KMS-11 (cell line): ENCODE measurements around the gene CFAP69.

Source experiments
- H2AFZ ChIP-seq: fragments of 200-600 bp; sonication (generic); 2 replicates; pipeline ENCODE4 v1.6.1; 2016; ENCODE audit warnings: antibody characterized with exemption, mixed run types, low read depth
- H3K27ac ChIP-seq: fragments of 200-600 bp; sonication (generic); 2 replicates; pipeline ENCODE4 v1.6.1; 2016; ENCODE audit warnings: mild to moderate bottlenecking, mixed run types
- H3K27me3 ChIP-seq: fragments of 200-600 bp; sonication (generic); 2 replicates; pipeline ENCODE4 v1.6.1; 2017; ENCODE audit warnings: mild to moderate bottlenecking, low read depth, mixed run types, moderate library complexity; ENCODE audit not compliant: insufficient read depth
- H3K36me3 ChIP-seq: fragments of 200-600 bp; sonication (generic); 2 replicates; pipeline ENCODE4 v1.6.1; 2017; ENCODE audit warnings: mild to moderate bottlenecking, mixed run types; ENCODE audit not compliant: insufficient read depth
- H3K4me1 ChIP-seq: fragments of 200-600 bp; sonication (generic); 2 replicates; pipeline ENCODE4 v1.6.1; 2016; ENCODE audit warnings: mild to moderate bottlenecking, low read depth, mixed run types; ENCODE audit not compliant: poor library complexity, severe bottlenecking
- H3K4me2 ChIP-seq: fragments of 200-600 bp; sonication (generic); 2 replicates; pipeline ENCODE4 v1.7.0; 2016; ENCODE audit warnings: mild to moderate bottlenecking, mixed run types
- H3K4me3 ChIP-seq: fragments of 200-600 bp; sonication (generic); IDR thresholded peaks from 2 replicates; pipeline ENCODE4 v1.6.1; 2017; ENCODE audit warnings: low read depth, low read length, mixed read lengths; ENCODE audit not compliant: insufficient read depth
- H3K79me2 ChIP-seq: fragments of 200-600 bp; sonication (generic); 2 replicates; pipeline ENCODE4 v1.6.1; 2016; ENCODE audit warnings: low read depth, mixed run types; ENCODE audit not compliant: insufficient read depth
- H3K9ac ChIP-seq: fragments of 200-600 bp; sonication (generic); 2 replicates; pipeline ENCODE4 v1.6.1; 2016; ENCODE audit warnings: mild to moderate bottlenecking, mixed run types
- H4K20me1 ChIP-seq: fragments of 200-600 bp; sonication (generic); 2 replicates; pipeline ENCODE4 v1.6.1; 2016; ENCODE audit warnings: mild to moderate bottlenecking, mixed run types; ENCODE audit not compliant: insufficient read depth
- TF ChIP-seq, protein P1 (sequence below): fragments of 200-600 bp; sonication (generic); conservative IDR thresholded peaks from 2 replicates; pipeline ENCODE4 v1.6.1; 2017; ENCODE audit warnings: low read depth, mild to moderate bottlenecking, antibody characterized with exemption, low read length, moderate library complexity, mixed read lengths

CFAP69 gene

GRCh38 chr7:90227259-90227658 lies 17.7 kb upstream of the CFAP69 start:
- Histone ChIP-seq H3K36me3 (no peaks in the 10 kb centered on the region), H3K27me3 (no peaks in the 10 kb centered on the region), H3K9ac (no peak overlapping the region), H3K4me1 (no peaks in the 10 kb centered on the region), H3K4me2 (no peak overlapping the region), H2AFZ (no peak overlapping the region), H3K4me3 (no peak overlapping the region), H4K20me1 (no peaks in the 10 kb centered on the region), H3K79me2 (no peaks in the 10 kb centered on the region), H3K27ac (no peak overlapping the region)
- TF ChIP-seq, protein P1, sequence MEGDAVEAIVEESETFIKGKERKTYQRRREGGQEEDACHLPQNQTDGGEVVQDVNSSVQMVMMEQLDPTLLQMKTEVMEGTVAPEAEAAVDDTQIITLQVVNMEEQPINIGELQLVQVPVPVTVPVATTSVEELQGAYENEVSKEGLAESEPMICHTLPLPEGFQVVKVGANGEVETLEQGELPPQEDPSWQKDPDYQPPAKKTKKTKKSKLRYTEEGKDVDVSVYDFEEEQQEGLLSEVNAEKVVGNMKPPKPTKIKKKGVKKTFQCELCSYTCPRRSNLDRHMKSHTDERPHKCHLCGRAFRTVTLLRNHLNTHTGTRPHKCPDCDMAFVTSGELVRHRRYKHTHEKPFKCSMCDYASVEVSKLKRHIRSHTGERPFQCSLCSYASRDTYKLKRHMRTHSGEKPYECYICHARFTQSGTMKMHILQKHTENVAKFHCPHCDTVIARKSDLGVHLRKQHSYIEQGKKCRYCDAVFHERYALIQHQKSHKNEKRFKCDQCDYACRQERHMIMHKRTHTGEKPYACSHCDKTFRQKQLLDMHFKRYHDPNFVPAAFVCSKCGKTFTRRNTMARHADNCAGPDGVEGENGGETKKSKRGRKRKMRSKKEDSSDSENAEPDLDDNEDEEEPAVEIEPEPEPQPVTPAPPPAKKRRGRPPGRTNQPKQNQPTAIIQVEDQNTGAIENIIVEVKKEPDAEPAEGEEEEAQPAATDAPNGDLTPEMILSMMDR, result no peak

- Histone ChIP-seq H3K4me1 (no peaks in the 10 kb centered on the region), H3K79me2 (no peaks in the 10 kb centered on the region), H3K9ac (no peak overlapping the region), H2AFZ (no peak overlapping the region), H3K4me3 (no peak overlapping the region), H3K36me3 (no peaks in the 10 kb centered on the region), H3K27ac (no peak overlapping the region), H3K4me2 (no peak overlapping the region), H3K27me3 (no peaks in the 10 kb centered on the region), H4K20me1 (no peaks in the 10 kb centered on the region)
- TF ChIP-seq, protein P1, result no peak
Observed at GRCh38 chr7:90229682-90230081, 15.3 kb upstream of the CFAP69 start.

- Histone ChIP-seq H3K36me3 (no peaks in the 10 kb centered on the region), H3K27me3 (no peaks in the 10 kb centered on the region), H3K4me1 (no peaks in the 10 kb centered on the region), H2AFZ (no peak overlapping the region), H3K4me2 (no peak overlapping the region), H3K9ac (no peak overlapping the region), H3K4me3 (no peak overlapping the region), H4K20me1 (no peaks in the 10 kb centered on the region), H3K79me2 (no peaks in the 10 kb centered on the region), H3K27ac (no peak overlapping the region)
- TF ChIP-seq, protein P1, result no peak
Observed at GRCh38 chr7:90230834-90231233, 14.1 kb upstream of the CFAP69 start.

DNA sequence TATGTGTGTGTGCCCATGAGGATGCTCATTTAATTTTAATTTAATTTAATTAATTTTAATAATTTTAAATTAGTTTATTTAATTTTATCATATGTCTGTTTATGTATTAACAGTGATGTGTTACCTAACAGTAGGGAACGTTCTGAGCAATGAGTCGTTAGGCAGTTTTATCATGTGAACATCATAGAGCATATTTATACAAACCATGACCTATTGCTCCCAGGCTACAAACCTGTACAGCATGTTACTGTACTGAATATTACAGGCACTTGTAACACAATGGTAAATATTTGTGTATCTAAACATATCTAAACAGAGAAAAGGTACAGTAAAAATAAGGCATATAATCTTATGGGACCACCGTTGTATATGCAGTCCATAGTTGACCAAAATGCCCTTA lies 13.7 kb upstream of the CFAP69 start:
- H3K79me2 ChIP-seq, result no peaks in the 10 kb centered on the region
- H3K4me3 ChIP-seq, result no peak overlapping the region
- no peaks in the 10 kb centered on the region for H3K36me3 ChIP-seq
- H2AFZ ChIP-seq, result no peak overlapping the region
- no peaks in the 10 kb centered on the region for H3K4me1 ChIP-seq
- no peak overlapping the region for H3K9ac ChIP-seq
- TF ChIP-seq, protein P1, result no peak
- no peaks in the 10 kb centered on the region for H3K27me3 ChIP-seq
- no peak overlapping the region for H3K27ac ChIP-seq
- no peak overlapping the region for H3K4me2 ChIP-seq
- H4K20me1 ChIP-seq, result no peaks in the 10 kb centered on the region

GRCh38 chr7:90232430-90232829 lies 12.5 kb upstream of the CFAP69 start:
- Histone ChIP-seq H3K4me2 (no peak overlapping the region), H3K9ac (no peak overlapping the region), H3K27ac (no peak overlapping the region), H3K4me3 (no peak overlapping the region), H3K79me2 (no peaks in the 10 kb centered on the region), H2AFZ (no peak overlapping the region), H3K36me3 (no peaks in the 10 kb centered on the region), H4K20me1 (no peaks in the 10 kb centered on the region), H3K4me1 (no peaks in the 10 kb centered on the region), H3K27me3 (no peaks in the 10 kb centered on the region)
- TF ChIP-seq, protein P1, result no peak
